HepG2 (cell line): Measurements from ENCODE around the gene NEDD8. TPM values are rescaled to one million over a fixed set of nuclear protein-coding genes. Genes with fewer than 3 reads are reported as not detected.

Experiments
- ATAC-seq: fragments of 200-7000 bp; cut with Tn5 transposase; 3 replicates; pipeline ENCODE4 v1.9.1; 2020; ENCODE audit warnings: mild to moderate bottlenecking, moderate library complexity
- BruUV-seq: library from RNA; stranded (reverse); fragments of 400-500 nt; replicated peaks from 2 replicates; lab custom pipeline; 2021; lab: Mats Ljungman, UMichigan
- CTCF ChIA-PET: fragments of 300-600 bp; formaldehyde crosslinking; extraction: SDS; loops from one replicate; lab custom pipeline; 2021; ENCODE audit warnings: low total read pairs, inconsistent platforms, low intra/inter-chr PET ratio; lab: Yijun Ruan, JAX
- POLR2A ChIA-PET: fragments of 350-600 bp; sonication (Branson Sonifier 250); formaldehyde crosslinking; loops from one replicate; lab custom pipeline; 2020; ENCODE audit warnings: antibody characterized with exemption, inconsistent platforms; lab: Yijun Ruan, JAX
- DNase-seq: peaks from one replicate; pipeline ENCODE4 v3.0.0-alpha.2; 2015; ENCODE audit warnings: low spot score
- FAIRE-seq: peaks from 3 replicates; lab custom pipeline; 2011; peaks lifted over from hg19 to GRCh38; lab: Jason Lieb, UNC
- H2AFZ ChIP-seq: one replicate; pipeline ENCODE4 v1.6.1; 2011; ENCODE audit warnings: low read length, inconsistent platforms
- H3K27ac ChIP-seq: fragments of 300-600 bp; 3 replicates; pipeline ENCODE4 v1.8.0; 2011; ENCODE audit warnings: mixed run types, mild to moderate bottlenecking, mixed read lengths, low read length, inconsistent platforms; ENCODE audit not compliant: insufficient read depth; ENCODE audit errors: extremely low read length
- H3K27me3 ChIP-seq, 2 experiments: fragments of 200-600 bp in 1 of 2; 2 replicates in 1 of 2; 3 replicates in 1 of 2; pipeline versions ENCODE4 v1.6.0 to v1.8.0; 2011; ENCODE audit warnings: low read length in 2 of 2, mild to moderate bottlenecking in 2 of 2, moderate library complexity in 2 of 2, inconsistent platforms in 1 of 2; ENCODE audit not compliant: insufficient read depth in 2 of 2, control insufficient read depth in 1 of 2
- H3K36me3 ChIP-seq, 2 experiments: fragments of 200-600 bp in 1 of 2; replicated peaks in 1 of 2; 2 replicates in 1 of 2; 3 replicates in 1 of 2; pipeline versions ENCODE4 v1.5.1 to v1.8.0; 2011; ENCODE audit warnings: low read length in 2 of 2, inconsistent platforms in 1 of 2; ENCODE audit not compliant: insufficient read depth in 2 of 2, control insufficient read depth in 1 of 2
- H3K4me1 ChIP-seq: 2 replicates; pipeline ENCODE4 v1.5.1; 2012; ENCODE audit warnings: low read length, inconsistent platforms; ENCODE audit not compliant: insufficient read depth
- H3K4me2 ChIP-seq: 2 replicates; pipeline ENCODE4 v1.6.0; 2011; ENCODE audit warnings: low read depth, low read length, inconsistent platforms
- H3K4me3 ChIP-seq, 3 experiments: fragments of 200-600 bp in 1 of 3; sonication (generic), shearing (Covaris generic) in 1 of 3; replicated peaks in 1 of 3; 2 replicates each; pipeline ENCODE4 v1.5.1; 2011 to 2016; ENCODE audit warnings: low read length in 3 of 3, inconsistent platforms in 2 of 3, low read depth in 2 of 3, mild to moderate bottlenecking in 2 of 3, control low read depth in 1 of 3, mixed read lengths in 1 of 3; ENCODE audit not compliant: insufficient read depth in 1 of 3
- H3K79me2 ChIP-seq: one replicate; pipeline ENCODE4 v1.6.1; 2011; ENCODE audit warnings: low read length, inconsistent platforms; ENCODE audit not compliant: insufficient read depth
- H3K9ac ChIP-seq: 2 replicates; pipeline ENCODE4 v1.6.0; 2011; ENCODE audit warnings: mild to moderate bottlenecking, low read depth, low read length, inconsistent platforms; ENCODE audit not compliant: insufficient read depth
- H3K9me3 ChIP-seq: 2 replicates; pipeline ENCODE4 v1.5.1; 2012; ENCODE audit warnings: mild to moderate bottlenecking, low read length
- H4K20me1 ChIP-seq: 2 replicates; pipeline ENCODE4 v1.6.0; 2011; ENCODE audit warnings: inconsistent platforms, mild to moderate bottlenecking, low read length, moderate library complexity; ENCODE audit not compliant: insufficient read depth
- NCOA2 ChIP-seq: sonication (generic); formaldehyde crosslinking; IDR thresholded peaks from 2 replicates; pipeline ENCODE4 v1.8.0; 2022; ENCODE audit warnings: inconsistent platforms
- NFKB2 ChIP-seq: sonication (generic); formaldehyde crosslinking; IDR thresholded peaks from 2 replicates; pipeline ENCODE4 v1.4.0; 2020; ENCODE audit warnings: missing genetic modification reagents, borderline replicate concordance
- POLR2G ChIP-seq: fragments of 200-400 bp; formaldehyde crosslinking; IDR thresholded peaks from 2 replicates; pipeline ENCODE4 v1.6.1; 2018; ENCODE audit warnings: mild to moderate bottlenecking, low read depth, low read length, moderate library complexity
- RBFOX2 ChIP-seq: fragments of 200-400 bp; formaldehyde crosslinking; IDR thresholded peaks from 2 replicates; pipeline ENCODE4 v1.6.1; 2017; ENCODE audit warnings: low read depth, mild to moderate bottlenecking, low read length
- ZNF557 ChIP-seq: sonication (generic); formaldehyde crosslinking; IDR thresholded peaks from 2 replicates; pipeline ENCODE4 v1.4.0; 2020; ENCODE audit warnings: missing genetic modification reagents
- WGBS: methylation state at CpG from one replicate; pipeline ENCODE4 v1.1.6; 2017; ENCODE audit warnings: low lambda C conversion rate; 5-methylcytosine and 5-hydroxymethylcytosine counted together
- in situ Hi-C: cut with HindIII; loops from 2 replicates; pipeline ENCODE4 v1.10.0; 2017; ENCODE audit warnings: low pct_unique_long_range_greater_than_20kb; ENCODE audit not compliant: extremely low pct_ligation_motif_present
- intact Hi-C: fragments of 100-400 bp; cut with micrococcal nuclease; formaldehyde crosslinking; loops from one replicate; pipeline ENCODE4 v1.10.0; 2022; ENCODE audit not compliant: unreplicated experiment
- polyA plus RNA-seq, 8 experiments: library from polyadenylated mRNA; depleted of rRNA in 3 of 8; stranded (reverse) in 7 of 8; unstranded in 1 of 8; fragments of >200 nt; fragmentation: Illumina TruSeq in 4 of 8; extraction: Trizol in 4 of 8; gene quantifications; 2 replicates each; pipeline versions ENCODE4 v1.2.1 to v1.2.3, GENCODE V29; 2011 to 2016; ENCODE audit warnings: low read depth in 4 of 8, missing spikeins in 1 of 8, mixed read lengths in 1 of 8; ENCODE audit not compliant: insufficient read depth in 1 of 8
- total RNA-seq, 5 experiments: library from RNA; depleted of rRNA; stranded (reverse); fragments of >200 nt; fragmentation: Illumina TruSeq; extraction: Trizol; gene quantifications; 2 replicates each; pipeline ENCODE4 v1.2.3, GENCODE V29; 2016; ENCODE audit warnings: low read depth in 1 of 5

The NEDD8 gene
- total and polyA plus RNA-seq, 2 of the 13 experiments (the other 11 are each of a cell fraction or from before 2014, with no cell fraction given) = 535 to 713 TPM

DNA sequence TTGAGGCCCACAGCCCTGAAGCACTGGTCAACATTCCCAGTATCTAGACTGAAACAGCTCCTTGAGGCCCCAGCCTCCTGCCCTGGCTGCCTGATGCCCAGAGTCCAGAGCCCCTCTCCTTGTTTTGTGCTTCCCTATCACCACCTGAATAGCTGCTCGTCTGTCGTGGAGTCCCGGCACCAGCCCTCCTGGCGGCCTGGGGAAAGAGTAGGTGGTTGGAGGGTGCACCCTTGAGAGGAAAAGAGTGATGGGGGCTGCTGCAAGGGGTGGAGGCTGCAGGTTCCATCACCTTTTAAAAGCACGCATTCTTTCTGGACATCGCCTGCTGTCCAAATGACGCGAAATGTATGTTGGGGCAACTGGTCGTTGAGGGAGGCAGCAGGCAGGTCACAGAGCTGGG lies 36.1 kb upstream of the NEDD8 start:
- peaks cover 19 to 38% of the 10 kb centered on the region in 2 experiments; a peak in 4 of 5 replicates for H3K36me3 ChIP-seq
- H3K4me1 ChIP-seq = peaks cover 22% of the 10 kb centered on the region
- no TSS peak for BruUV-seq
- ATAC-seq (no peak), DNase-seq (no peak), FAIRE-seq (no peak)
- CTCF ChIA-PET = no interaction called here
- TF ChIP-seq NCOA2 (no peak), POLR2G (peak; percentile 26; the same call in 1 of the 2 replicates), NFKB2 (CRISPR knock-in tag) (0 out of 2 replicates have a peak, but pooled peaks have one; percentile 6)
- no peaks in the 10 kb centered on the region for H3K9me3 ChIP-seq
- no peak overlapping the region for H3K4me3 ChIP-seq
- H3K9ac ChIP-seq = no peak overlapping the region
- 95% methylated on average over 9 of the region's 9 CpGs for WGBS
- H3K4me2 ChIP-seq = no peak overlapping the region
- intact Hi-C loops = no loop called here
- POLR2A ChIA-PET = interaction anchor here (0.6 to 16.5 kb wide), 4 partner anchors 12 to 174 kb away, joined by 3 to 435 read pairs (median 148); partner anchors contain the start of genes TGM1 and TINF2
- no peak overlapping the region for H2AFZ ChIP-seq
- no peaks in the 10 kb centered on the region for H4K20me1 ChIP-seq
- peaks cover 4% of the 10 kb centered on the region for H3K79me2 ChIP-seq
- in situ Hi-C loops = no loop called here
- no peaks in the 10 kb centered on the region; a peak in 1 of 5 replicates for H3K27me3 ChIP-seq
- no peak overlapping the region for H3K27ac ChIP-seq

DNA sequence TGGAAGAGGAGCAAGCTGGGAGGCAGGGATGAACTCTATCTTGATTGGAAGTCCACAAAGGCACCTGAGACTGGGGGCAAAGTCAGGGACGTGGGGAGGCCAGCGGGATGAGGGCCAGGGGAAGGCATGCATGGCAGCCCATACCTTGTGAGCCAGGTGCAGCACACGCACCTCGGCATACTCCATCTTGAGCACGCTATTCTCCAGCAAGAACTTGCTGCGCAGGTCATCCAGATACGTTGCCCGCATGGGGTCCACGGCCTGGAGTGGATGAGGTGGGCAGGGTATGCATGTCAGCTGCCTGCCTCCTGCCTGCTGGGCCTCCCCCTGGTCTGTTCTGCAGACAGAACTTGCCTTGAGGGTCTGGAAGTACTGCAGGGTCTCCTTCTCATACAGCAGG lies 35.3 kb upstream of the NEDD8 start:
- H3K27me3 ChIP-seq = no peaks in the 10 kb centered on the region; a peak in 1 of 5 replicates
- no peak for ATAC-seq
- 94% methylated on average over 9 of the region's 9 CpGs for WGBS
- TF ChIP-seq ZNF557 = no peak
- TF ChIP-seq RBFOX2 = 0 out of 2 replicates have a peak, but pooled peaks have one; percentile 35
- TF ChIP-seq, all 625 proteins: peak for 1
- intact Hi-C loops = no loop called here
- H3K27ac ChIP-seq = no peak overlapping the region
- peaks cover 19 to 38% of the 10 kb centered on the region in 2 experiments; a peak in 4 of 5 replicates for H3K36me3 ChIP-seq
- H3K4me1 ChIP-seq = peaks cover 18% of the 10 kb centered on the region
- BruUV-seq = no TSS peak
- no peak for FAIRE-seq
- H3K4me2 ChIP-seq = no peak overlapping the region
- H3K9me3 ChIP-seq = no peaks in the 10 kb centered on the region
- peaks cover 4% of the 10 kb centered on the region for H3K79me2 ChIP-seq
- no peak overlapping the region for H3K4me3 ChIP-seq
- H3K9ac ChIP-seq = no peak overlapping the region
- no peaks in the 10 kb centered on the region for H4K20me1 ChIP-seq
- no peak overlapping the region for H2AFZ ChIP-seq
- DNase-seq = no peak
- in situ Hi-C loops = no loop called here
- POLR2A ChIA-PET = interaction anchor here (6.1 to 16.5 kb wide), 2 partner anchors 11 to 27 kb away, joined by 254 to 435 read pairs; partner anchors contain the start of genes TGM1 and TINF2
- CTCF ChIA-PET = no interaction called here
